GM21723 (cell line): ENCODE data around the gene ZNF18.
"Not testable (repeated sequence)": the region's sequence is repeated elsewhere in the genome, so short reads cannot be mapped to it uniquely, and the experiment has no call there.

Experiments
- ATAC-seq: cut with Tn5 transposase; IDR thresholded peaks from one replicate; pipeline ENCODE4 v1.9.1; 2021; ENCODE audit warnings: mild to moderate bottlenecking, moderate library complexity; ENCODE audit not compliant: unreplicated experiment

The ZNF18 gene

GRCh38 chr17:11986942-11987329, 10.3 kb downstream of the ZNF18 start:
- no peak for ATAC-seq

GRCh38 chr17:11986179-11986941, 10.9 kb downstream of the ZNF18 start:
- ATAC-seq: no peak

- no peak for ATAC-seq
Measured at GRCh38 chr17:11981862-11982261, 15.4 kb downstream of the ZNF18 start.

- no peak for ATAC-seq
Measured at GRCh38 chr17:11980813-11981212, 16.5 kb downstream of the ZNF18 start.

- no peak for ATAC-seq
Measured at GRCh38 chr17:11979795-11980194, 17.5 kb downstream of the ZNF18 start.

GRCh38 chr17:11972741-11973140, 24.5 kb downstream of the ZNF18 start:
- not testable (repeated sequence) for ATAC-seq

GRCh38 chr17:11969565-11969964, 27.7 kb downstream of the ZNF18 start:
- ATAC-seq: no peak

GRCh38 chr17:11954936-11955335, 42.3 kb downstream of the ZNF18 start:
- no peak for ATAC-seq

- ATAC-seq: no peak
Measured at GRCh38 chr17:11953924-11954323, 43.4 kb downstream of the ZNF18 start.

GRCh38 chr17:11952610-11953009, 44.7 kb downstream of the ZNF18 start:
- no peak for ATAC-seq

- ATAC-seq: no peak
Measured at GRCh38 chr17:11950771-11951519, 46.3 kb downstream of the ZNF18 start.

- ATAC-seq: not testable (repeated sequence)
Measured at GRCh38 chr17:11949571-11949970, 47.7 kb downstream of the ZNF18 start.

GRCh38 chr17:11948789-11949188, 48.5 kb downstream of the ZNF18 start:
- no peak for ATAC-seq

- no peak for ATAC-seq
Measured at GRCh38 chr17:11944587-11944986, 52.7 kb downstream of the ZNF18 start.

GRCh38 chr17:11943759-11944347, 53.4 kb downstream of the ZNF18 start:
- ATAC-seq: no peak

GRCh38 chr17:11943086-11943485, 54.2 kb downstream of the ZNF18 start:
- not testable (repeated sequence) for ATAC-seq

GRCh38 chr17:11940904-11941303, 56.4 kb downstream of the ZNF18 start:
- ATAC-seq: no peak

GRCh38 chr17:11935734-11936406, 61.4 kb downstream of the ZNF18 start:
- ATAC-seq: no peak

- no peak for ATAC-seq
Measured at GRCh38 chr17:11932337-11932898, 64.9 kb downstream of the ZNF18 start.

- ATAC-seq: no peak
Measured at GRCh38 chr17:11928436-11928835, 68.8 kb downstream of the ZNF18 start.
